IPS-18c (cell line): ENCODE results near the gene ARHGAP45.
"Not testable (repeated sequence)": the region's sequence is repeated elsewhere in the genome, so short reads cannot be mapped to it uniquely, and the experiment has no call there.

ENCODE experiments used
- H3K4me3 ChIP-seq: 2 replicates; pipeline ENCODE4 v1.7.0; 2013; ENCODE audit warnings: low read depth, mild to moderate bottlenecking, low read length, moderate library complexity; ENCODE audit not compliant: insufficient read depth
- H3K9me3 ChIP-seq: one replicate; pipeline ENCODE4 v1.6.1; 2013; ENCODE audit warnings: mild to moderate bottlenecking, low read length, moderate library complexity; ENCODE audit not compliant: control insufficient read depth, insufficient read depth

ARHGAP45 gene

GRCh38 chr19:1066748-1067340 lies at the start of gene ARHGAP45:
Gene ARHGAP45, plus strand, starts transcription at chr19:1067167. Its CDS starts 239 bp downstream, at chr19:1067406.
- Histone ChIP-seq H3K9me3 (no peaks in the 10 kb centered on the region), H3K4me3 (peak within 1 kb of the TSS; percentile 59)

- Histone ChIP-seq H3K9me3 (peaks cover 2% of the 10 kb centered on the region), H3K4me3 (peak overlapping the region; percentile 24; the same call in 1 of the 2 replicates)
Observed at GRCh38 chr19:1017906-1018305, 49.1 kb upstream of the ARHGAP45 start.

- H3K4me3 ChIP-seq: no peak overlapping the region
- peaks cover 2% of the 10 kb centered on the region for H3K9me3 ChIP-seq
Observed at GRCh38 chr19:1018393-1018792, 48.6 kb upstream of the ARHGAP45 start.

- no peaks in the 10 kb centered on the region for H3K9me3 ChIP-seq
- peak overlapping the region; percentile 20; the same call in 1 of the 2 replicates for H3K4me3 ChIP-seq
Observed at GRCh38 chr19:1018932-1019615, 47.9 kb upstream of the ARHGAP45 start.

- no peaks in the 10 kb centered on the region for H3K9me3 ChIP-seq
Observed at GRCh38 chr19:1019616-1019961, 47.4 kb upstream of the ARHGAP45 start.

GRCh38 chr19:1019980-1020867 lies 46.7 kb upstream of the ARHGAP45 start:
- H3K4me3 ChIP-seq: peak overlapping the region; percentile 89
- no peaks in the 10 kb centered on the region for H3K9me3 ChIP-seq

More at GRCh38 chr19:1019616-1019961, 47.4 kb upstream of the ARHGAP45 start:
- H3K4me3 ChIP-seq: peak overlapping the region; percentile 89

GRCh38 chr19:1020868-1021425 lies 46.0 kb upstream of the ARHGAP45 start, which contains the start of gene TMEM259:
Gene TMEM259, minus strand, starts transcription at chr19:1021123. Its CDS starts 127 bp downstream, at chr19:1020996.
- peak within 1 kb of the TSS; percentile 89 for H3K4me3 ChIP-seq

GRCh38 chr19:1023883-1024188 lies 43.1 kb upstream of the ARHGAP45 start:
- not testable (repeated sequence) for H3K9me3 ChIP-seq, H3K4me3 ChIP-seq

More at GRCh38 chr19:1020868-1021425, 46.0 kb upstream of the ARHGAP45 start, which contains the start of gene TMEM259:
- H3K9me3 ChIP-seq: no peaks in the 10 kb centered on the region

GRCh38 chr19:1025080-1025479 lies 41.9 kb upstream of the ARHGAP45 start:
- not testable (repeated sequence) for H3K9me3 ChIP-seq, H3K4me3 ChIP-seq

- Histone ChIP-seq H3K4me3 (peak within 1 kb of the TSS; percentile 94), H3K9me3 (no peaks in the 10 kb centered on the region)
Observed at GRCh38 chr19:1025960-1026782, 40.8 kb upstream of the ARHGAP45 start, which contains the start of gene CNN2. Gene CNN2, plus strand, starts transcription at chr19:1026608. Its CDS starts 54 bp downstream, at chr19:1026662.

- peak overlapping the region; percentile 94 for H3K4me3 ChIP-seq
- no peaks in the 10 kb centered on the region for H3K9me3 ChIP-seq
Observed at GRCh38 chr19:1026783-1027649, 40.0 kb upstream of the ARHGAP45 start.

GRCh38 chr19:1027650-1028061 lies 39.3 kb upstream of the ARHGAP45 start:
- peak overlapping the region; percentile 94 for H3K4me3 ChIP-seq
- no peaks in the 10 kb centered on the region for H3K9me3 ChIP-seq

- no peaks in the 10 kb centered on the region for H3K9me3 ChIP-seq
Observed at GRCh38 chr19:1028062-1028926, 38.7 kb upstream of the ARHGAP45 start.

GRCh38 chr19:1032264-1032867 lies 34.6 kb upstream of the ARHGAP45 start:
- H3K4me3 ChIP-seq: no peak overlapping the region
- no peaks in the 10 kb centered on the region for H3K9me3 ChIP-seq

More at GRCh38 chr19:1028062-1028926, 38.7 kb upstream of the ARHGAP45 start:
- H3K4me3 ChIP-seq: peak overlapping the region; percentile 94
